ENCODE measurements around the gene PHAX. TPM values are rescaled to one million over a fixed set of nuclear protein-coding genes. Genes with fewer than 3 reads are reported as not detected.
"Not testable (repeated sequence)": the region's sequence is repeated elsewhere in the genome, so short reads cannot be mapped to it uniquely, and the experiment has no call there.

The PHAX gene
- total RNA-seq, 4 donors from 2014 or later = 31.0 to 82.7 (median 72.9) TPM

GRCh38 chr5:126645132-126645531 lies 44.4 kb downstream of the PHAX start:
- no peak for DNase-seq
- H3K9me3 ChIP-seq = no peaks in the 10 kb centered on the region
- no peak overlapping the region for H3K27ac ChIP-seq
- no peaks in the 10 kb centered on the region for H3K36me3 ChIP-seq
- H3K27me3 ChIP-seq = no peaks in the 10 kb centered on the region
- H3K4me1 ChIP-seq = no peaks in the 10 kb centered on the region
- TF ChIP-seq CTCF (IDR thresholded peaks at IDR 0.05) (no peak), POLR2A (IDR thresholded peaks at IDR 0.05) (no peak)
- intact Hi-C loops (cut with DNase I; ENCODE audit: low total_unique reads) = no loop called here
- no peak overlapping the region for H3K4me3 ChIP-seq

- no peaks in the 10 kb centered on the region for H3K9me3 ChIP-seq
- no peaks in the 10 kb centered on the region for H3K36me3 ChIP-seq
- no peaks in the 10 kb centered on the region for H3K27me3 ChIP-seq
- TF ChIP-seq CTCF (IDR thresholded peaks at IDR 0.05) = no peak
- TF ChIP-seq POLR2A (IDR thresholded peaks at IDR 0.05) = no peak
- H3K27ac ChIP-seq = no peak overlapping the region
- DNase-seq = no peak
- intact Hi-C loops (cut with DNase I; ENCODE audit: low total_unique reads) = no loop called here
- H3K4me1 ChIP-seq = no peaks in the 10 kb centered on the region
- H3K4me3 ChIP-seq = no peak overlapping the region
Observed at GRCh38 chr5:126647071-126647470, 46.3 kb downstream of the PHAX start.

GRCh38 chr5:126648471-126648870 lies 47.7 kb downstream of the PHAX start:
- intact Hi-C loops (cut with DNase I; ENCODE audit: low total_unique reads) = no loop called here
- Histone ChIP-seq H3K36me3 (no peaks in the 10 kb centered on the region), H3K4me1 (no peaks in the 10 kb centered on the region), H3K27me3 (no peaks in the 10 kb centered on the region), H3K9me3 (no peaks in the 10 kb centered on the region), H3K27ac (no peak overlapping the region), H3K4me3 (no peak overlapping the region)
- no peak for TF ChIP-seq POLR2A (IDR thresholded peaks at IDR 0.05)
- no peak for TF ChIP-seq CTCF (IDR thresholded peaks at IDR 0.05)
- no peak for DNase-seq

GRCh38 chr5:126649057-126649456 lies 48.3 kb downstream of the PHAX start:
- DNase-seq; H3K4me1 ChIP-seq; H3K27me3 ChIP-seq; H3K9me3 ChIP-seq; H3K27ac ChIP-seq; H3K4me3 ChIP-seq; intact Hi-C loops (cut with DNase I; ENCODE audit: low total_unique reads); H3K36me3 ChIP-seq: not testable (repeated sequence)

- DNase-seq; H3K4me3 ChIP-seq; H3K36me3 ChIP-seq; H3K9me3 ChIP-seq; H3K27ac ChIP-seq; H3K27me3 ChIP-seq; H3K4me1 ChIP-seq; intact Hi-C loops (cut with DNase I; ENCODE audit: low total_unique reads): not testable (repeated sequence)
Observed at GRCh38 chr5:126649709-126650108, 49.0 kb downstream of the PHAX start.

- intact Hi-C loops (cut with DNase I; ENCODE audit: low total_unique reads) = no loop called here
- no peak overlapping the region for H3K27ac ChIP-seq
- H3K4me3 ChIP-seq = no peak overlapping the region
- no peaks in the 10 kb centered on the region for H3K36me3 ChIP-seq
- DNase-seq = no peak
- H3K9me3 ChIP-seq = no peaks in the 10 kb centered on the region
- no peaks in the 10 kb centered on the region for H3K27me3 ChIP-seq
- TF ChIP-seq POLR2A (IDR thresholded peaks at IDR 0.05) (no peak), CTCF (IDR thresholded peaks at IDR 0.05) (no peak)
- H3K4me1 ChIP-seq = no peaks in the 10 kb centered on the region
Observed at GRCh38 chr5:126650463-126650862, 49.7 kb downstream of the PHAX start.

Data from uterus (tissue), 4 donors.